ENCODE measurements around the gene LEPROT.

The LEPROT gene

GRCh38 chr1:65412256-65412983 lies 8.0 kb upstream of the LEPROT start:
- H3K9me3 ChIP-seq (ENCODE audit: control extremely low read depth in 1 of 5, control insufficient read depth in 4 of 5, insufficient read depth in 2 of 5, low read depth in 1 of 5, low read length in 4 of 5) = no peaks in the 10 kb centered on the region
- CTCF ChIA-PET = interaction anchor here (1.2 kb wide), 1 partner anchor 8 kb away, joined by 3 read pairs; the partner anchor contains the start of genes LEPR and LEPROT
- peak in 2 of 3 donors; percentile 31 to 55 for DNase-seq
- POLR2A ChIA-PET = no interaction called here
- no peaks in the 10 kb centered on the region for H3K27me3 ChIP-seq (replicated peaks in 2 of 5; ENCODE audit: control insufficient read depth in 4 of 5, insufficient read depth in 5 of 5, low read length in 4 of 5)
- H3K27ac ChIP-seq (ENCODE audit: insufficient read depth in 1 of 2, low read depth in 1 of 2, low read length in 2 of 2, poor library complexity in 1 of 2, severe bottlenecking in 2 of 2) = peak overlapping the region in 1 of 2 experiments; percentile 70
- no peaks in the 10 kb centered on the region for H3K4me1 ChIP-seq (ENCODE audit: control extremely low read depth in 1 of 4, control insufficient read depth in 4 of 4, insufficient read depth in 4 of 4, low read length in 3 of 4)
- 70% methylated on average over 3 of the region's 4 CpGs for WGBS (ENCODE audit: insufficient coverage)
- peaks cover 0 to 53% (median 11%) of the 10 kb centered on the region in 4 experiments for H3K36me3 ChIP-seq (ENCODE audit: control insufficient read depth in 4 of 4, insufficient read depth in 4 of 4, low read length in 3 of 4)
- H3K4me3 ChIP-seq (ENCODE audit: control insufficient read depth in 1 of 7, extremely low read depth in 1 of 7, insufficient read depth in 4 of 7, low read depth in 2 of 7, low read length in 6 of 7) = no peak overlapping the region

- H3K27me3 ChIP-seq (replicated peaks in 2 of 5; ENCODE audit: control insufficient read depth in 4 of 5, insufficient read depth in 5 of 5, low read length in 4 of 5) = no peaks in the 10 kb centered on the region
- H3K4me1 ChIP-seq (ENCODE audit: control extremely low read depth in 1 of 4, control insufficient read depth in 4 of 4, insufficient read depth in 4 of 4, low read length in 3 of 4) = no peaks in the 10 kb centered on the region
- DNase-seq = no peak
- no peaks in the 10 kb centered on the region for H3K9me3 ChIP-seq (ENCODE audit: control extremely low read depth in 1 of 5, control insufficient read depth in 4 of 5, insufficient read depth in 2 of 5, low read depth in 1 of 5, low read length in 4 of 5)
- ChIA-PET POLR2A (no interaction called here), CTCF (no interaction called here)
- no peak overlapping the region for H3K4me3 ChIP-seq (ENCODE audit: control insufficient read depth in 1 of 7, extremely low read depth in 1 of 7, insufficient read depth in 4 of 7, low read depth in 2 of 7, low read length in 6 of 7)
- peak overlapping the region in 1 of 2 experiments; percentile 30 for H3K27ac ChIP-seq (ENCODE audit: insufficient read depth in 1 of 2, low read depth in 1 of 2, low read length in 2 of 2, poor library complexity in 1 of 2, severe bottlenecking in 2 of 2)
- WGBS (ENCODE audit: insufficient coverage) = 83% methylated on average over 1 of the region's 3 CpGs
- peaks cover 0 to 48% (median 11%) of the 10 kb centered on the region in 4 experiments for H3K36me3 ChIP-seq (ENCODE audit: control insufficient read depth in 4 of 4, insufficient read depth in 4 of 4, low read length in 3 of 4)
These were observed 7.5 kb upstream of the LEPROT start for GRCh38 chr1:65412984-65413375.

GRCh38 chr1:65414538-65414937 lies 5.9 kb upstream of the LEPROT start:
- no peak overlapping the region for H3K27ac ChIP-seq (ENCODE audit: insufficient read depth in 1 of 2, low read depth in 1 of 2, low read length in 2 of 2, poor library complexity in 1 of 2, severe bottlenecking in 2 of 2)
- ChIA-PET CTCF (no interaction called here), POLR2A (interaction anchor here (0.6 kb wide), 1 partner anchor 8 kb away, joined by 3 read pairs; no protein-coding TSS in a partner anchor)
- WGBS (ENCODE audit: insufficient coverage) = no CpG with 5 or more reads among the region's 4 CpGs
- H3K36me3 ChIP-seq (ENCODE audit: control insufficient read depth in 4 of 4, insufficient read depth in 4 of 4, low read length in 3 of 4) = peaks cover 0 to 32% (median 4%) of the 10 kb centered on the region in 4 experiments
- peaks cover 0 to 7% (median 5%) of the 10 kb centered on the region in 4 experiments for H3K4me1 ChIP-seq (ENCODE audit: control extremely low read depth in 1 of 4, control insufficient read depth in 4 of 4, insufficient read depth in 4 of 4, low read length in 3 of 4)
- no peak for DNase-seq
- no peaks in the 10 kb centered on the region for H3K27me3 ChIP-seq (replicated peaks in 2 of 5; ENCODE audit: control insufficient read depth in 4 of 5, insufficient read depth in 5 of 5, low read length in 4 of 5)
- no peak overlapping the region for H3K4me3 ChIP-seq (ENCODE audit: control insufficient read depth in 1 of 7, extremely low read depth in 1 of 7, insufficient read depth in 4 of 7, low read depth in 2 of 7, low read length in 6 of 7)
- no peaks in the 10 kb centered on the region for H3K9me3 ChIP-seq (ENCODE audit: control extremely low read depth in 1 of 5, control insufficient read depth in 4 of 5, insufficient read depth in 2 of 5, low read depth in 1 of 5, low read length in 4 of 5)

- CTCF ChIA-PET = interaction anchor here (1.5 to 2.3 kb wide), 2 partner anchors 10 to 43 kb away, joined by 4 to 8 read pairs; no protein-coding TSS in a partner anchor
- no peak for DNase-seq
- Histone ChIP-seq H3K36me3 (ENCODE audit: control insufficient read depth in 4 of 4, insufficient read depth in 4 of 4, low read length in 3 of 4) (peaks cover 0 to 14% (median 4%) of the 10 kb centered on the region in 4 experiments), H3K27me3 (replicated peaks in 2 of 5; ENCODE audit: control insufficient read depth in 4 of 5, insufficient read depth in 5 of 5, low read length in 4 of 5) (no peaks in the 10 kb centered on the region), H3K9me3 (ENCODE audit: control extremely low read depth in 1 of 5, control insufficient read depth in 4 of 5, insufficient read depth in 2 of 5, low read depth in 1 of 5, low read length in 4 of 5) (no peaks in the 10 kb centered on the region), H3K27ac (ENCODE audit: insufficient read depth in 1 of 2, low read depth in 1 of 2, low read length in 2 of 2, poor library complexity in 1 of 2, severe bottlenecking in 2 of 2) (no peak overlapping the region), H3K4me1 (ENCODE audit: control extremely low read depth in 1 of 4, control insufficient read depth in 4 of 4, insufficient read depth in 4 of 4, low read length in 3 of 4) (peaks cover 0 to 14% (median 9%) of the 10 kb centered on the region in 4 experiments), H3K4me3 (ENCODE audit: control insufficient read depth in 1 of 7, extremely low read depth in 1 of 7, insufficient read depth in 4 of 7, low read depth in 2 of 7, low read length in 6 of 7) (no peak overlapping the region)
- WGBS (ENCODE audit: insufficient coverage) = no CpG with 5 or more reads among the region's 1 CpG
- POLR2A ChIA-PET = interaction anchor here (0.9 kb wide), 1 partner anchor 164 kb away, joined by 3 read pairs; no protein-coding TSS in a partner anchor
These were observed 3.7 kb upstream of the LEPROT start for GRCh38 chr1:65416767-65417166.

GRCh38 chr1:65417729-65418128 lies 2.7 kb upstream of the LEPROT start:
- Histone ChIP-seq H3K4me1 (ENCODE audit: control extremely low read depth in 1 of 4, control insufficient read depth in 4 of 4, insufficient read depth in 4 of 4, low read length in 3 of 4) (peaks cover 0 to 24% (median 19%) of the 10 kb centered on the region in 4 experiments), H3K4me3 (ENCODE audit: control insufficient read depth in 1 of 7, extremely low read depth in 1 of 7, insufficient read depth in 4 of 7, low read depth in 2 of 7, low read length in 6 of 7) (no peak overlapping the region), H3K27me3 (replicated peaks in 2 of 5; ENCODE audit: control insufficient read depth in 4 of 5, insufficient read depth in 5 of 5, low read length in 4 of 5) (no peaks in the 10 kb centered on the region), H3K36me3 (ENCODE audit: control insufficient read depth in 4 of 4, insufficient read depth in 4 of 4, low read length in 3 of 4) (peaks cover 0 to 12% (median 3%) of the 10 kb centered on the region in 4 experiments), H3K27ac (ENCODE audit: insufficient read depth in 1 of 2, low read depth in 1 of 2, low read length in 2 of 2, poor library complexity in 1 of 2, severe bottlenecking in 2 of 2) (no peak overlapping the region), H3K9me3 (ENCODE audit: control extremely low read depth in 1 of 5, control insufficient read depth in 4 of 5, insufficient read depth in 2 of 5, low read depth in 1 of 5, low read length in 4 of 5) (no peaks in the 10 kb centered on the region)
- DNase-seq = no peak
- ChIA-PET CTCF (interaction anchor here (0.7 to 2.3 kb wide), 4 partner anchors 9 to 14 kb away, joined by 3 to 8 read pairs (median 6); no protein-coding TSS in a partner anchor), POLR2A (interaction anchor here (0.9 kb wide), 1 partner anchor 165 kb away, joined by 3 read pairs; no protein-coding TSS in a partner anchor)
- 75% methylated on average over 1 of the region's 2 CpGs for WGBS (ENCODE audit: insufficient coverage)

GRCh38 chr1:65418522-65419185 lies 1.8 kb upstream of the LEPROT start:
- CTCF ChIA-PET = interaction anchor here (1.0 to 2.3 kb wide), 4 partner anchors 13 to 37 kb away, joined by 3 to 10 read pairs (median 4); no protein-coding TSS in a partner anchor
- H3K4me3 ChIP-seq (ENCODE audit: control insufficient read depth in 1 of 7, extremely low read depth in 1 of 7, insufficient read depth in 4 of 7, low read depth in 2 of 7, low read length in 6 of 7) = no peak overlapping the region
- no peaks in the 10 kb centered on the region for H3K9me3 ChIP-seq (ENCODE audit: control extremely low read depth in 1 of 5, control insufficient read depth in 4 of 5, insufficient read depth in 2 of 5, low read depth in 1 of 5, low read length in 4 of 5)
- no peak for DNase-seq
- H3K27ac ChIP-seq (ENCODE audit: insufficient read depth in 1 of 2, low read depth in 1 of 2, low read length in 2 of 2, poor library complexity in 1 of 2, severe bottlenecking in 2 of 2) = peak overlapping the region in 1 of 2 experiments; percentile 83
- 90% methylated on average over 2 of the region's 4 CpGs for WGBS (ENCODE audit: insufficient coverage)
- POLR2A ChIA-PET = no interaction called here
- H3K36me3 ChIP-seq (ENCODE audit: control insufficient read depth in 4 of 4, insufficient read depth in 4 of 4, low read length in 3 of 4) = peaks cover 0 to 6% (median 1%) of the 10 kb centered on the region in 4 experiments
- H3K27me3 ChIP-seq (replicated peaks in 2 of 5; ENCODE audit: control insufficient read depth in 4 of 5, insufficient read depth in 5 of 5, low read length in 4 of 5) = no peaks in the 10 kb centered on the region
- peaks cover 8 to 33% (median 25%) of the 10 kb centered on the region in 4 experiments for H3K4me1 ChIP-seq (ENCODE audit: control extremely low read depth in 1 of 4, control insufficient read depth in 4 of 4, insufficient read depth in 4 of 4, low read length in 3 of 4)
